ENCODE measurements around the gene CCSER2.

DNA sequence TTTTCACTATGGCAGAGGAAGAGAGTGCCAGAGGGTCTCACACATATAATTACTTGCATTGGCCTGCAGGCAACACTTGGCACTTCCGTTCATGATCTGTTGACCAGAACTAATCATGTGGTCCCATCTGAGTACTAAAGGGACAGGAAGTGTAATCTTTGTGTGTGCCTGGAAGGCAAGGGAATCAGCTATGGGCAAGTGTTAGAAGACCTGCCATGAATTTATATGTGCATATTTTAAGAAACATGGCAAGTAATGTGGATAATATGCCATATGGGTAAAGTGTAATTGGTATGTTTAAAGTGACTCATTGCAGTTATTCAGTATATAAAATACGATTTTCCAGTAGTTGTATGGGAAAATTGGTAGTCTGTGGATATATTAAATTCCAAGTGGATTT lies 46.1 kb downstream of the CCSER2 start:
- TF ChIP-seq, protein P1, sequence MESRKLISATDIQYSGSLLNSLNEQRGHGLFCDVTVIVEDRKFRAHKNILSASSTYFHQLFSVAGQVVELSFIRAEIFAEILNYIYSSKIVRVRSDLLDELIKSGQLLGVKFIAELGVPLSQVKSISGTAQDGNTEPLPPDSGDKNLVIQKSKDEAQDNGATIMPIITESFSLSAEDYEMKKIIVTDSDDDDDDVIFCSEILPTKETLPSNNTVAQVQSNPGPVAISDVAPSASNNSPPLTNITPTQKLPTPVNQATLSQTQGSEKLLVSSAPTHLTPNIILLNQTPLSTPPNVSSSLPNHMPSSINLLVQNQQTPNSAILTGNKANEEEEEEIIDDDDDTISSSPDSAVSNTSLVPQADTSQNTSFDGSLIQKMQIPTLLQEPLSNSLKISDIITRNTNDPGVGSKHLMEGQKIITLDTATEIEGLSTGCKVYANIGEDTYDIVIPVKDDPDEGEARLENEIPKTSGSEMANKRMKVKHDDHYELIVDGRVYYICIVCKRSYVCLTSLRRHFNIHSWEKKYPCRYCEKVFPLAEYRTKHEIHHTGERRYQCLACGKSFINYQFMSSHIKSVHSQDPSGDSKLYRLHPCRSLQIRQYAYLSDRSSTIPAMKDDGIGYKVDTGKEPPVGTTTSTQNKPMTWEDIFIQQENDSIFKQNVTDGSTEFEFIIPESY (IDR thresholded peaks at IDR 0.05; ENCODE audit: extremely low read depth, insufficient replicate concordance, low read length): no peak
- TF ChIP-seq EZH2 (IDR thresholded peaks at IDR 0.05): no peak
- no peak for TF ChIP-seq JUND (IDR thresholded peaks at IDR 0.05)
- TF ChIP-seq, protein P2, sequence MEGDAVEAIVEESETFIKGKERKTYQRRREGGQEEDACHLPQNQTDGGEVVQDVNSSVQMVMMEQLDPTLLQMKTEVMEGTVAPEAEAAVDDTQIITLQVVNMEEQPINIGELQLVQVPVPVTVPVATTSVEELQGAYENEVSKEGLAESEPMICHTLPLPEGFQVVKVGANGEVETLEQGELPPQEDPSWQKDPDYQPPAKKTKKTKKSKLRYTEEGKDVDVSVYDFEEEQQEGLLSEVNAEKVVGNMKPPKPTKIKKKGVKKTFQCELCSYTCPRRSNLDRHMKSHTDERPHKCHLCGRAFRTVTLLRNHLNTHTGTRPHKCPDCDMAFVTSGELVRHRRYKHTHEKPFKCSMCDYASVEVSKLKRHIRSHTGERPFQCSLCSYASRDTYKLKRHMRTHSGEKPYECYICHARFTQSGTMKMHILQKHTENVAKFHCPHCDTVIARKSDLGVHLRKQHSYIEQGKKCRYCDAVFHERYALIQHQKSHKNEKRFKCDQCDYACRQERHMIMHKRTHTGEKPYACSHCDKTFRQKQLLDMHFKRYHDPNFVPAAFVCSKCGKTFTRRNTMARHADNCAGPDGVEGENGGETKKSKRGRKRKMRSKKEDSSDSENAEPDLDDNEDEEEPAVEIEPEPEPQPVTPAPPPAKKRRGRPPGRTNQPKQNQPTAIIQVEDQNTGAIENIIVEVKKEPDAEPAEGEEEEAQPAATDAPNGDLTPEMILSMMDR (IDR thresholded peaks at IDR 0.05 in 2 of 3, conservative IDR thresholded peaks at IDR 0.05 in 1 of 3; ENCODE audit: borderline replicate concordance in 1 of 3, insufficient read depth in 1 of 3, low read depth in 2 of 3, low read length in 2 of 3): no peak
- TF ChIP-seq, protein P3, sequence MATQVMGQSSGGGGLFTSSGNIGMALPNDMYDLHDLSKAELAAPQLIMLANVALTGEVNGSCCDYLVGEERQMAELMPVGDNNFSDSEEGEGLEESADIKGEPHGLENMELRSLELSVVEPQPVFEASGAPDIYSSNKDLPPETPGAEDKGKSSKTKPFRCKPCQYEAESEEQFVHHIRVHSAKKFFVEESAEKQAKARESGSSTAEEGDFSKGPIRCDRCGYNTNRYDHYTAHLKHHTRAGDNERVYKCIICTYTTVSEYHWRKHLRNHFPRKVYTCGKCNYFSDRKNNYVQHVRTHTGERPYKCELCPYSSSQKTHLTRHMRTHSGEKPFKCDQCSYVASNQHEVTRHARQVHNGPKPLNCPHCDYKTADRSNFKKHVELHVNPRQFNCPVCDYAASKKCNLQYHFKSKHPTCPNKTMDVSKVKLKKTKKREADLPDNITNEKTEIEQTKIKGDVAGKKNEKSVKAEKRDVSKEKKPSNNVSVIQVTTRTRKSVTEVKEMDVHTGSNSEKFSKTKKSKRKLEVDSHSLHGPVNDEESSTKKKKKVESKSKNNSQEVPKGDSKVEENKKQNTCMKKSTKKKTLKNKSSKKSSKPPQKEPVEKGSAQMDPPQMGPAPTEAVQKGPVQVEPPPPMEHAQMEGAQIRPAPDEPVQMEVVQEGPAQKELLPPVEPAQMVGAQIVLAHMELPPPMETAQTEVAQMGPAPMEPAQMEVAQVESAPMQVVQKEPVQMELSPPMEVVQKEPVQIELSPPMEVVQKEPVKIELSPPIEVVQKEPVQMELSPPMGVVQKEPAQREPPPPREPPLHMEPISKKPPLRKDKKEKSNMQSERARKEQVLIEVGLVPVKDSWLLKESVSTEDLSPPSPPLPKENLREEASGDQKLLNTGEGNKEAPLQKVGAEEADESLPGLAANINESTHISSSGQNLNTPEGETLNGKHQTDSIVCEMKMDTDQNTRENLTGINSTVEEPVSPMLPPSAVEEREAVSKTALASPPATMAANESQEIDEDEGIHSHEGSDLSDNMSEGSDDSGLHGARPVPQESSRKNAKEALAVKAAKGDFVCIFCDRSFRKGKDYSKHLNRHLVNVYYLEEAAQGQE (IDR thresholded peaks at IDR 0.05; ENCODE audit: low read depth): no peak
- TF ChIP-seq EZH2phosphoT487 (IDR thresholded peaks at IDR 0.05; ENCODE audit: borderline replicate concordance): no peak
- TF ChIP-seq SP1 (IDR thresholded peaks at IDR 0.05; ENCODE audit: low read depth): no peak
- no peak for TF ChIP-seq YY1 (IDR thresholded peaks at IDR 0.05; ENCODE audit: extremely low read depth, insufficient replicate concordance, low read depth, low read length)
- TF ChIP-seq POLR2A (IDR thresholded peaks at IDR 0.05; ENCODE audit: borderline replicate concordance, extremely low read depth, insufficient read depth, insufficient read length): no peak
- no peak for TF ChIP-seq POLR2AphosphoS5 (IDR thresholded peaks at IDR 0.05; ENCODE audit: low read depth, low read length)
- TF ChIP-seq, protein P4, sequence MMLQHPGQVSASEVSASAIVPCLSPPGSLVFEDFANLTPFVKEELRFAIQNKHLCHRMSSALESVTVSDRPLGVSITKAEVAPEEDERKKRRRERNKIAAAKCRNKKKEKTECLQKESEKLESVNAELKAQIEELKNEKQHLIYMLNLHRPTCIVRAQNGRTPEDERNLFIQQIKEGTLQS (IDR thresholded peaks at IDR 0.05): no peak
